COLO829 (cell line): Measurements from ENCODE around the gene CASK.

Experiments used
- DNase-seq: peaks from one replicate; pipeline ENCODE4 v3.0.0; 2012; ENCODE audit warnings: low spot score

The CASK gene

DNA sequence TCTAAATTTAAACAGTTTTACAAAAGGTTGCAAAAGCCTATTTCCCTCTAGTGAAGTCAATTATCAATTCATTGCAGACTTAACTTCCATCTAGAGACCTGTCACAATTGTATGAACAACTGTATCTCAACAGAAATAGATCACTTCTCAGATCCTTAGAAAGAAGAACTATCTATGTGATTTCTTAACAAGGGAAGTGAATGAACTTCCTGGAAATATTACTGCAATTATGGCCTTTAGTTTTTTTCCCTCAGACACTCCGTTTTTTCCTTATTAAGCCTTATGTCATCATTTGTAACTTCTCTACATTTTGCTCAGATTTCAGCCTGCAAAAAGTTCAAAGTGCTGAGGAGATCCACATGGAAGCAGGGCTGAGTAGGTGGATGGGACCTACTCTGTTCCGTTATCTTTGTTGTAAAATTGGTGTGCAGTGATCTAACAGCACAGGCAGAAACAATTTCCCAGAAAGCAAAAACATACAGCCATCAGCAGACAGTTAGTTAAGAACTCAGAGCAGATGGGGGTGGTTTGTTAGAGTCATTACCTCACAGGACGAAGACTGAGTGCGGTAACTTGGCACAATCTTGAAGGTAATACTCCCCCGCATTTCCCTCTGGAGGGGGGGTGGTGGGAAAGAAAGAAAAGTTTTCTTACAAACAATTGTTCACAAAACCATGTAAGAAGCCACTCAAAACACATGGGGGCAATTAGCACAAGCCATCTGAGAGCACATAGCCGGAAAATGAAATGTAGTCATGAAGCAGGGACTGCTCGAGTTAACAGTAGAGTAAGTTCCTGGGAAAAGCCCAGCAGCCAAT, 363.9 kb downstream of the CASK start:
- DNase-seq: peak; percentile 25

DNA sequence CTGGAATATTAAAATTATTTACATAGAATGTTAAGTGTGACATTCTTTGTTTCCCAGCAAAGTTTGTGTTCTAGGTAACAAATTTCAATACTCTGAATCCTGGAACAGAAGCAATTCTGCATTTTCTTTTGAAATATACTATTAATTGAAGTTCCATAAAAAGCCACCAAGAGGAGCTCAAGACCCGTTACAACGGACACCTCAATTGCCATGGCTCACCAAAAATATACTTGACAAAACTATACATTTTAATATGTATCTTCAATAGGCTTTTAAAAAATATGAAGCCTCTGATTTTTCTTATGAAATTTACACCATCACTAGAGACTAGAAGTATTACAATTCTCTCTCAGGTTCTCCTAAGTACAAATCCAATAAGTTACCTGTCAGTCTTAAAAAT, 364.8 kb downstream of the CASK start:
- peak; percentile 26 for DNase-seq

DNA sequence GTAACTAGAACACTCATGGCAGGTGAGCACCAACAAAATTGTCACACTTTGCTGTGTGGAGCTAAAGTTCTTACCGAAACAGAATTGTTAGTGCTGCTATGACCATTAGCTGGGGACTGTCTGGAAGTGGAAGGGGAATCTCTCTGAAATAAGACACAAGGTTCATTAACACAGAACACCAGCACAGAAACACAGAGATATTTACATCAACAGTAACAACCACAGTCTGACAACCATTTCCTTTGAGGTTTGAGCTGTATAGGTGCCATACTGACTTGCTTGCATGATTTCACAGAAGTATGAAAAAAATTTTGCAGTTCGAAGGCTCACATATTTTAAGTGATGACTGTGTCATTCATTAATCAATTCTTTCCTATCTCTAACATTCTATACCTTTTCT, 366.4 kb downstream of the CASK start:
- DNase-seq: no peak

DNA sequence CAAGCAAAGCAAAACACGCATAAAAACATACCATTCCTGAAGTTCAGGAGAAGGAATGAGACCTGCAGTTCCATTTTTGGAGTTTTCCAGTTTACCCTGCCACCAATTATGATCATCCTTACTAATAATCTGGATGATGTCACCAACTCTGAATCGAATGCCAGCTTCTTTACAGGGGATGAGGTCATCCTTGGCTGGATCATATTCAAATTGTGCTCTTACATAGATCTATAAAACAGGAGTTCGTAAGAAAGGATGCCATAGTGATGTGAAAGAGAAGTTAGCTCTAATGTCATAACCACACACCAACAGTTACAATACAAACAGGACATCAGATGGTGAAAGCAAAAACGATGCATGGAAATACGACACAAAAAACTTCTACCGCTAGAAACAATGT, 369.7 kb downstream of the CASK start:
- no peak for DNase-seq

DNA sequence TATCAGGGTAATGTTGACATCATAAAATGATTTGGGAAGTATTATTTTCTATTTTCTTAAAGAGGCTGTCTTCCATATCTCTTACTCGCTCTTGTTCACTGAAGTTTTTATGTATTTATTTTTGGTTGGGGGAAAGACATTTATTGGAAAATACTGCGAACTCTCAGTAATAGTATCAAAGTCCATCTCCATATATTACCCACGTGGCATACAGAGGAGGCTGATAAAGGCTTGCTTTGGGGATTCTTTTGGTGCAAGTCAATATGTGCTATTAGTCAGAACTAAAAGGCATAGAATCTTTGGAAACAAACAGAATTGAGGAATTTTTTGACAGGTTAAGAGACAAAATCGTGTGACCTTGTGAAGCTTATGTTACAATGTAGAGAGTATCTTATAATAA, 374.9 kb downstream of the CASK start:
- DNase-seq: no peak

DNA sequence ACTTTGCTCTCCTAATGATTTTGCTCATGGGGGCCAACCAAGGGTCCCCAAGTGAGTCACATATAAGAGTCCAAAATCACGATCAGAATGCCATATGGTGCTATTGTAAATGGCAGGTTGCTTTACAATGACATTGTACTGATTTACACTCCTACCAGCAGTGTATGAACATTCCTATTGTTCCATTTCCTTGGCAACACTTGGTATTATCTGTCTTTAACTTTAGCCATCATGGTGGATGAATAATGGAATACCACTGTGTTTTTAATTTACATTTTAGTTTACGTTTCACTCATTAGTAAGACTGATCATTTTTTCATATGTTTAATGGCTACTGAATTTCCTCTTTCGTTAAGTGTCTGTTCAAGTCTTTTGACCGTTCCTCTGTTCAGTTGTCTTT, 379.7 kb downstream of the CASK start:
- no peak for DNase-seq

DNA sequence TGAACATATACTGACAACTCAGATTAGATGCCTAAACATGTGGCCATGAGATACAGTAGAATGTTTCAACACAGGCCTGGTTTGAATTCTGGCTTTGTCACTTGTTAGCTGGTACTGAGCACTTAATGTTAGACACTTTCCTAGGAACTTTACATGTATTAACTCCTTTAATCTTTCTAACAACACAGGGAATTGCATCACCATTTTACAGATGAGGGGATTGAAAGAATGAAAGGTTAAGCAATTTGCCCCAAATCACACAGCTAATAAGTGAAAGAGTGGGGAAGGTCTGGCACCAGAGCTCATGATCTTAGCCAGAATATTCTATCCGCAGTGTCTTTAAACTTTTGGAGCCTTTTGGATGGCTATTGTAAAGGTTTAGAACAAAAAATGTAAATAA, 380.3 kb downstream of the CASK start:
- no peak for DNase-seq

DNA sequence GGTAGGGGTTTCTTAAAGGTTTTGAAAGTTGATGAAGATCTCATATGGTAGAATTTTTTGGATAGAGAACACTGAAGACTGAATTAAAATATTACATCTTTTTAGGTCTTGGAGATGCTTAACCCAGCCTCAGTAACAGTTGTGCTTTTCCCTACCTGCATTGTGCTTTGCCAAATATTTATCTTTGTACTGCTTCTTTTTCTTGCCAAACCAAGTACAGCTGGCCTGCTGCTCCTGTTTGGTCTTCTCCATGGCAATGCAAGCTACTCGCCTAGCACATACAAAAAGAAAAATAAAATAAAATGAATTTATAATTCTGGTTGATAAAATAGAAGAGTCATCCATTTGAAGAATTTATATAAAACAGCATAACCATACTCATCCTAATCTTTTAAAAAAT, 380.8 kb downstream of the CASK start:
- no peak for DNase-seq

DNA sequence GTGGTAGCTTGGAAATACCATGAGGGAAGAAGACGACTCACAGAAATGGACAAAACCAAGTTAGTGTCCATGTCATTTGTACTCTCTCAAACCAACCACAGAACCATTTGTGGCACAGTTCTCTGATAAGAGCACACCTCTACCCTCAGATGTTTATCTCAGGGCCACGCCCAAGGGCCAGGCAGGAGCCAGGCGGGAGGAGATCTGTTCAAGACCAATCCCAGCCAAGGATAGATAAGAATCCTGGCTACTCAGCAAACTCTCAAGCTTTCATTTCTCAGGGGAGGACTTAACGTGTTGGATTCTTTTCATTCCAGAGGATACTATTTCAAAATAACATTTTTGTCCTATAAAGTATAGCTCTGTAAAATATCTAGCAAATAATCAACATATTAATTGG, 381.2 kb downstream of the CASK start:
- no peak for DNase-seq

DNA sequence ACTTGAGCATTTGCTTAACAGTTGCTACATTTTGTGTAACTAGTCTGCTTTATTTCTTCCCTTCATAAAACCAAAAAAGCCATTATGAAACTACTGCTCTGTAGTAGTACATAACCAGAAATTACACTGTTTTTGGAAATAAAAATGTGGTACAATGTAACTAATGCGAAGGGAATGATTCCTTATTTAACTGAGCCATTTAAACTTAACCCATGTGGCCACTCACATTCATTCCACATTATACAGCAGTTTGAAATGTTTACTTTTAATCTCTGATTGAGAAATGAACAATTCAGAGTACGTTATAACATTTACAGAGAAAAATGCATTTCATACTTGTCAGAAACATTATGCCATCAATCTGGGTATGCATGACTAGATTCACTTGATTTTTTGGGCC, 382.0 kb downstream of the CASK start:
- DNase-seq: no peak

DNA sequence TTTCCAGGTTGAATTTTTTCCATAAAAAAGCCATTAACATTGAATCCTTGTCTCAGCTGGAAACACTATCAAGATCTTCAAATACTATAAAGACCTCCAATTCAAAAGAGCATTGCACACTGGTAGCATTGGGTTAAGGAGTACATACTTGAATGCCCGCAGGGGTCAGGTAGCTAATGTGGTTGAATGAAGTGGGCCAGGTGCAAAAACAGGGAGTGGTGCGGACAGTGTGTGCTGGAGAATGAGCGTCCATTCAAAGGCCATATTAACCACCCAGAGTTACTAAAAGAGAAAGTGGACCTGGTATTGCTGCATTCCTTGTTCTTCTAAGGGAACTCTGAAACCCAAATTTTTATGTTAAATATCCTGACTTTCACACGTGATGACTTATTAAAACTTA, 384.6 kb downstream of the CASK start:
- DNase-seq: no peak

DNA sequence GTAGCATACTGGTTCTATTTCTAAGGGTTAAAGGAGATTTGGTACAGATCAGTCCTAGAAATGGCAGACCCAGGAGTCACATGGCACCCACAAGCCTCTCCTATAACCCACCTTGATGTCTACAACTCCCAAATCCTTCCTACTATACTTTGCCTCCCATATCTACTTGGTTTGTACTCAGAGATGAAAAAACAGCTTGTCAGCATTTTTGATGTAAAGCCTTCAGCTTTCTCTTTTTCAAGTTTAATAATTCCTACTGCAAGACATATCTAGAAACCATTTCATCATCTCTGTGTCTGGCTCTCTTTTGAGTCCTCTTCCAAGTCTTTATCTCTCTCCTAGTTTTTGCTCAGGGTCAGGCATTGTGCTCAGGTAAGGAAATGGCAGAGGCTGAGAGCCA, 393.3 kb downstream of the CASK start:
- DNase-seq: no peak

DNA sequence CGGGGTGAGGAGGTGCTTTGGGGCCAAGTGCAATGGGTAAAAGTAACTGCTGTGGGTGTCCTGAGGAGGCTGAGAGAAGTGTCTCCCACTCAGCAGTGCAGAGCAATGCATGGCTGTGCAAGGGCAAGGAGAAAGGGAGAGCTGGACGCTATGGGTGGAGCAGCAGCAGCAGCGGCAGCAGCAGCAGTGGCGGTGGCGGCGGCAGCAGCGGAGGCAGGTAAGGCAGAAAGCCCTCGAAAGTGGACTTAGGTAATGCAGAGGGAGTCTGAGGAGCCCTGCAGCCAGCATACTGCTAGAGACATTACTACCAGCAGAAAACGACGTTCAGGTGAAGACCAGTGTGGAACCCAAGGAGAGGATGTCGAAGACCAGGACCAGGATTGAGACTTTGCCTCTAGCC, 394.1 kb downstream of the CASK start:
- DNase-seq: no peak

DNA sequence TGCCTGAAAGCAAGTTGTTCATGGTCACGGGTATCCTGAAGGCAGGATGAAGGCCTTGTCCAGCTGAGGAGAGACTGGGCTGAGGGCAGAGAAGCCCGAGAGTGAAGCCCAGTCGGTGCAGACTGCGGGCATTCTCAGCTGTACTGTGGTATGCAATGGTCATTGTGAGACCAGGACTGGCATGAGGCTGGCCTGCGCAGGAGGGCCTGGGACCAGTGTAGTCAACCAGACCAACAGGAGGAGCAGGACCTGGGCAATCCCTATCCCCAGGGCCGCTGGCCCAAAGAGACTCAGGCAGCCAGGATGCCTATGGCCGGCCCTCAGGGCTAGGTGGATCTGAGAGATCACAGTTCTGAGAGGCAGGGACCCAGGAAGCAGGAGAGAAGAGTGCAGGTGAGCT, 394.6 kb downstream of the CASK start:
- no peak for DNase-seq

DNA sequence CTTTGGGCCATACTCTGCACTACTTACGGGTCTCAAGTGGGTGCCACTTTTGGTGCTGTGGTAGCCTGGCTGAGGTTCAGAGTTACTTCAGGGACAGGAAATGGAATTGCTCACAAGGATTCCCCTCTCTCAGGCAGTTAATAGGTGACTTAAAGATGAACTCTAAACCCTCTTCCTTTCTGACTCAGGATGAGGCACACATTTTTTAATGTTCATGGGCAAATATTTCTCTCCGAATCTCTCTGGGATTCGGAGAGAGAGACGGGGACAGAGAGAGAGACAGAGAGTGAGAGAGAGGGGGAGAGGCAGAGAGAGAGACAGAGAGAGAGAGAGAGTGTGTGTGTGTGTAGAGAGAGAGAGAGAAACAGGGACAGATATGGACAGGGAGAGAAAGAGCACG, 396.4 kb downstream of the CASK start:
- no peak for DNase-seq

DNA sequence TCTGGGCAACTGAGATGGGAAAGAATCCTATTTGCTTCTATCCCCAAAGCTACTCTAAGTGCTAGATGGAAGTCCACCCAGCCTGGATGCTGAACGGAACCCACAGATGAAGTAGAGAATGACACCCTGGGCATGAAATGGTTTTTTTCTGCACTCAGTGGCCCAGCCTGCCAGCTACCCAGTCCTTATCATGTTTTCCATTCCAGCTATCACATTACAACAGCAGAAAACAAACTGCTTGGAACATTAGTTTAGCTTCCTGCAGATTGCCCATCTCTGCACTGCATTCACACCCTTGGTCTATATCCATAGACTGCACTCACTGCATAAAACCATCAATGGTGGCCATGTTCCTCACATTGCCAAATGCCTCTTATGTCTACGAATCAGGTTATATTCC, 397.1 kb downstream of the CASK start:
- DNase-seq: no peak

DNA sequence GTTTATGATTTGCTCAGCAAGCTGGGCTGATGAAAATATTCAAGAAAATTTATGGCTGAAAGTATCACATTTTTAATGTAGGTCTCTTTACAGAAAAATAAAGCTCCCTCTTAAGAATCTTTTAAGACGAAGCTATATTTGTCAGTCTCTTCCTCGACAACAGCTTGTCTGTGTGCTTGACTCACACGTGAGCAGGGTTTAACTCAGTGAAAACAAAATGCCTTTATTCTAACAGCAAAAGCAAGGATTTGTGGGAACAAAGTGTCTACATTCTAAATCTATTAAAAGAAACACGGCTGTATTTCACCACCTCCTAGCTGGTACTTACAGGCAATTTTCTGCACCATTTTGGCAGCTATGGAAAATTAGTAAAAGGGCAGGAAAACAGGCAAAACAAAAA, 400.7 kb downstream of the CASK start:
- peak; percentile 57 for DNase-seq

DNA sequence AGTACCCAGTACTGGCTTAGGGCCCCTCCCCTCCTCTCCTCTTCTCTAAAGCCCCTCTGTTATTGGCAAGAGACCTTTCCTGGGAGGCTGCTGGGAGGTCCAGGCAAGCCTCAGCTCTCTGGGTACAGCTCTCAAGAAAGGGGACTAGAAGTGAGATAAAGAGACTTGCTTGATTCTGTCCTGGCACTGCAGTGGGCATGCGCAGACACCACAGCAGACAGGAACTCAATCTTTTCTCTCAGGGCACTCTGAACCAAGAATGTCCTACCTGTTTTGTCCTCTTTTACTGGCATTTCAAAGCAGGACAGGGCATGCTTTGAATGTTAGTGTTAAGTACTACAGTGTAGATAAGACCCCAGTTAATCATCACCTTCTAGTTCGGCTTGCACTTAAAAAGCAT, 401.3 kb downstream of the CASK start:
- peak; percentile 15 for DNase-seq

DNA sequence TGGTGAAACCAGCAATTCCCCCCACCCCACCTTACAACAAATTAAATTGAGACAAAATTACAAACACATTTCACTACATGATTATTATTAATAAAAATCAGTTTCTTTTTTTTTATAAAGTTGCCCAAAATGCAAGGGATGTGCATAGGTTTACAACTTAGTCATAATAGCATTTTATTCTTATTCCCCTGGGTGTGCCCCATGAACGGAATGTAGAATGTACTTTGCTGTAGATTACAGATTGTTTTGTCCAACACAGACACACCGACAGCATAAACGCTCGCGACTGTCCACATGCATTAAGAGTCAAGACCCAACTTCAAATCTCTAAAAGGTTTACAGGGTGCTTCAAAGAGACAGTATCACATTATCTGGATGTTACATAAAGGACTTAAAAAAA, 403.9 kb downstream of the CASK start:
- no peak for DNase-seq

DNA sequence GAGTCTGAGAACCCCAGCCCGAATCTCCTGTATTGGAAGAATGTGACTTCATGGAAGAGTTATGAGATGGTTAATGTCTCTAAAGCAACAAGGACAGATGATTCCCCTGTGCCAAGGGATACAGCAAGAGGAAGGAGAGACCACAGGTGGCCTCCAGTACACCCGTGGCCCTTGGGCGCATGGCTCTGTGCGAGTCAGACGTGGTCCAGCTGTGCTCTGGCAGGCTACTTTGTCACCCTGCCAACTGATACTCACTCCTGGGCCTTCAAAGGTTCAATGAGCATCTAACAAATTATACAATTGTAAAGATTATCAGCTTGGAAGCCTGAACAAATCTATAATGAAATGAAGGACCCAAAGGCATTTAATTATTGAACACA, 404.5 kb downstream of the CASK start:
- DNase-seq: no peak

DNA sequence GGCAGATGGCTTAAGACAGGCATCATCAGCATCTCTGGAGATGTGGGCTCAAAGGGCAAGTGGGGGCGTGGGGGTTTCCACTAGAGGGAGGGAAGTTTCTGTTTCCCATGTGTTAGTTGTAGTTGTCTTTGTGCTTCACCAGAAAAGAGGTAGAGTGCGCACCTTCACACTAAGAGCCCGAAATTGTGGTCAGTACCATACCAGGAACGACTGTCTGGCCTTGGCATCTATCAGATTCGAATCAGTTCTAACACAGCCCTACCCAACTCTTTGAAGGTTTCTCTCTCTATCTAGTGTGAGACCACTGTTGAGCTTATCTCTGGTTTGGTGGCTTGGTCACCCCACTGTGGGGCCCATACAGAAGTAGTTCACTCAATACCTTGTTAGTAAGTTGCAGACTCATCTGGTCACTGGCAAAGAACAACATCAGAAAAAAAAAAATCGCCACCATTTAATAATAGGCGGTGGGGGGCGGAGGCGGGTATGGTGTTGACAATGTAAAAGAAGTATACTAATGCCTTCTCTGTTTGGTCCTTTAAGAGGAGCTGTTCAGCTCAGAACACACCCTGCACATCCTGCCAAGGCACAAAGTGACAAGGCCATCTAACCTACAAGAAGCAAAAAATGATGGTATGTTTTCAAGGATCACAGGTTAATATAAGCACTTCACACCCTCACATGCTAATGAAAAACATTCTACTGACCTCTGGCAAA, 405.1 kb downstream of the CASK start:
- DNase-seq: no peak

DNA sequence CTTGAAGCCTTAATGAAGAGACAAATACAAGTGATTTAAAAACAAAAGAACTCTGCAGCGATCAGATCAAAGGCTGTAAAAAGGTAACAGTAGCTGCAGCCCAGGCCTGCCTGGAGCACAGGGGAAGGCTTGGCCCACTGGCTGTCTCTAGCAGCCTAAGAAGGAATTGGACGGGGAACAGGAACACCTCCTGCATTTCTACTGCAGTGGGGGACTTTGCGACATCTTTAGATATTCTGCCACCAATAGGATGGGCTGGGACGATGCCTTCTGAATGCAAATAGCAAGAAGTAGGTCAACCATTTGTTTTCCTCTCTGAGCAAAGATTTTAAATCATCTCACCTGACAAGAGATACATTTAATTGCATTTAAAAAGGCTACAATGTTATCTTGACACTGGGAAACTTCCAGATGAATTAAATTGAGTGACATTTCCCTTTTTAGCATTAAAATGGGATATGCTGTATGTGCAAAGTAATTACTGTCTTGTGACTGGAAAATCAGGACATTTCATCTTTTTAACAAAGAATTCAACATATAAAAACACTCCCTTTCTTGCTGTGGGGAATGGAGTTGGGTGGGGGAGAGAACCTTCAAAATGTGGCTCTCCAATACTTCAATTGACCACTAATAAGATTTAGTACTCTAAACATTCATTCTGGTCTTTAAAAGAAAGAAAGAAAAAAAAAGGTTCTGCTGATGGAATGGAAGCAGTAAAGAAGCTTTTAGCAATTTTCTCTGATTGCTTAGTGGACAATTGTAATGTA, 406.2 kb downstream of the CASK start:
- no peak for DNase-seq

DNA sequence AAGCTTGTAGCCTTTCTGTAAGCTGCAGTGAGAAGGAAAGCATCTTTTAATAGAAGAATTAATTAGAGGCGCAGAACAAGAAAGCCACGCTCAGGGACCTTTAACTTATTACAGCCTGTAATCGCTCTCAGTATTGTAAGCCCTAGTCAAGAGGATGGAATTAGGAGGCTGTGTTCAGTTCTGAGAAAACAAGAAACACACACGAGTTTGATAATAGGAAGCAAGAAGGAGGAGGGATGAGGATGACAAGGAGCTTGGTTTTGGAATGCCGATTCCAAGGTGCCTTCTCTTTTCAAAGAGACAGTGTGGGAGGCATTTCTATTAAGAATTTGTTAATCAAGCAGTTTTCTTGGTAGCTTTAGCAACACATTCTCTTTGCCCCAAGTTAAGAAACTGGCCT, 406.9 kb downstream of the CASK start:
- no peak for DNase-seq
